GM18505 (cell line): Measurements from ENCODE around the gene ALDH4A1.

ENCODE experiments used
- ATAC-seq: cut with Tn5 transposase; IDR thresholded peaks from one replicate; pipeline ENCODE4 v1.9.1; 2021; ENCODE audit not compliant: unreplicated experiment
- POLR2A ChIP-seq: IDR thresholded peaks from 4 replicates; pipeline ENCODE4 v1.6.1; 2011; ENCODE audit warnings: borderline replicate concordance; ENCODE audit not compliant: insufficient read depth, insufficient read length; ENCODE audit errors: extremely low read depth

The ALDH4A1 gene

DNA sequence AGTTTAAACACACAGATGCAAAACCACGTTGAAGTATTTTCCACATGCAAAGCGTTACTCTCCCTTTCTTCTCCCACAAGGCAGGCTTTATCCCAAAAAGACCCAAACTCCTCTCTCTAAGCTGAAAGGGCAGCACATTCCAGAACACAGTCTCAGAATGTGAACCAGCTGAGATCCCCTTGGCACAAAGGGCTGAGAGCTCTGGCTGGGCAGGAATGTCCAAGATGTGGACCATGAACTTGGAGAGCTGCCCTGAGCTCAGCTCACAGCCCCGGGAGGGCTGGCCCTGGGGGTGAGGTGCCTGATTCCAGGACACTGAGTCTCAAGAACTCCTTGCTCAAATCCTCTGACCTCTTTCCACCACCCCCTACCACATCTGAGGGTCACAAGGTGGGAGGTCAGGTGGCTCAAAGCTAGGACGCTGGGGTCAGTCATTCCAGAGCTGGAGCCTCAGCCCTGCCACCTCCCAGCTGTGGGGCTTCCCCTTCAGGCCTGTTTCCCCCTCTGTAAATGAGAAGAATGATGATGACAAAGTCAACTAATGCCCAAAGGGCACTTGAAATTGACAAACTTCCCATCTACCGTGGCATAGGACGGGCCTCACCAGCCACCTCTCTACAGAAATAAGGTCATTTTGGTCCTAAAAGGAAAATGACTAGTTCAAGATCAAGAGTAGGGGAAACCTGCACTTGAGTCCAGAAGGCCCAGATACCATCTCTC is 11.5 kb downstream of the ALDH4A1 start:
- no peak for TF ChIP-seq POLR2A
- no peak for ATAC-seq

DNA sequence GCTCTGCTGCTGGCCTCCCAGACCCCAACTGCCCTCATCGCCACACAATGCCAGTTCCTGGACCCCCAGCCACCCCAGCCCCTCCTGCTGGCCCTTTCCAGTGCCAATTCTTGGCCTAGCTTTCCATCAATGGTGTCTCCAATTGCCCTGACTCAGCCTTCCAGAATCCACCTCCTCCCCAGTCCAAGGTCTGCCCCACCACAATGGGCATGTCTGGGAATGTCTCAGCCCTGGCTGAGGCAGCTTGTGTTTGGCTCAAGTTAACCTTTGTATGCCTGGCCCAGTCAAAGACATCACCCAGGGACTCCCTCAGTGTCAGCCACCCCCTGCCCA is 16.4 kb downstream of the ALDH4A1 start:
- no peak for ATAC-seq

DNA sequence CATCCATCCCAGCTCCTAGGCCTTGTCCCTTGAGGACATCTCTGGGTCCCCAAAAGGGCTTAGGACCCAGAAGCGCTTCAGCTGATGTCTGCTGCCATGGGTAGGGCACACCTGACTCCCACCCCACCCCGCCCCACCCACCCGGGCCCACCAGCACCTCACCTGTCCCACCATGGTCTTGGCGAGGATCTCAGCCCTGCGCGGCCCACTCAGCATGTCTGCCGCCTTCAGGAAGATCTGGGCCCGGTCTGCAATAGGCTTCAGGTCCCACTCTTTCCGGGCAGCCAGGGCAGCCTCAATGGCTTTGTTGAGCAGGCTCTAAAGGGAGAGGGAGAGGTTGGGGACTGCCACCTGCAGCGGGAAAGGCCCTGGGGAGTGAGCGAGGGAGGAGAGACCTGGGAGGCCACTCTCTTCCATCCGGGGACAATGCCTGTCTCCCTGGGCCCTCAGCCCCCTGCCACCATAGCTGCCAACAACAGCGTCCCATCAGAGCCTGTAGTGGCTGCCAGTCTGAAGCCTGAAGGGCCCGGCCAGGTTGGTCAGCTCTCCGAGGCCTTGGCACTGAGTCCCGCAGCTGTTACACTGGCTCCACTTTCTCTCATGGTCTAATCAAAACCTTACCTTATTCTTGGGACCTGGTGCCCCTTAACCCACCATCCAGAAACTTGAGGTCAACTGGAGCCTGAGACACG is 16.9 kb downstream of the ALDH4A1 start:
- no peak for ATAC-seq
- TF ChIP-seq POLR2A, result no peak

More for the DNA sequence above, 16.4 kb downstream of the ALDH4A1 start:
- no peak for TF ChIP-seq POLR2A

DNA sequence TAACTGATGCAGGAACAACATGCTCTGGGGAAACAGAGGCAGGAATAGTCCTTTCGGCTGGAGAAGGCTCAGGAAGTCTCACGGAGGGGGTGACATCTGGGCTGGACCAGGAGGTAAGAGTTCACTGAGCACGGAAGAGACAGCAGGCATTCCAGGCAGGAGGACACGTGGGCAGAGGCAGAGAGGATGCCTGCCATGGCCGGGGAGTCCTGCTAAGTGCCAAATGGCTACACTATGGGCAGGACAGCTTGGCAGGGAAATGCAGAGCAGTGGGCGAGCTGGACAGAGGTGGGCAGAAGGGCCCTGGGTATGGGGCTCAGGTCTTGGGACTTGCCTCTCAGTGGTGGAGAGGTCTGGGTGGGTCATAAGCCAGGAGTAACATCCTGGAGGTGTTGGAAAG is 17.6 kb downstream of the ALDH4A1 start:
- no peak for ATAC-seq
- no peak for TF ChIP-seq POLR2A

DNA sequence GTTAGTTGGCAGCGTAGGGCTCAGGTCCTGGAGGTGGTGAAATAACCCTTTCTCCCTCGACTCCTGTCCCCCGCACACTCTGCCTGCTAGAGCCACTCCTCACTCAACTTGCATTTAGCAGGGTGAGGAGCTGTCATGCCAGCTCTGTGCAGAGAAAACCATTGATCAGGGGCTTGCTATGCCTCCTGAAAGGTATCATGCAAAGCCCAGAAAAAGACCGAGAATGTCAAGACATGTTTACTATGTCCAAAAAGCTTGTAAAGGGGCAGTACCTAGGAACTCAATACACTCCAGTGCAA is 18.0 kb downstream of the ALDH4A1 start:
- no peak for ATAC-seq
- no peak for TF ChIP-seq POLR2A

DNA sequence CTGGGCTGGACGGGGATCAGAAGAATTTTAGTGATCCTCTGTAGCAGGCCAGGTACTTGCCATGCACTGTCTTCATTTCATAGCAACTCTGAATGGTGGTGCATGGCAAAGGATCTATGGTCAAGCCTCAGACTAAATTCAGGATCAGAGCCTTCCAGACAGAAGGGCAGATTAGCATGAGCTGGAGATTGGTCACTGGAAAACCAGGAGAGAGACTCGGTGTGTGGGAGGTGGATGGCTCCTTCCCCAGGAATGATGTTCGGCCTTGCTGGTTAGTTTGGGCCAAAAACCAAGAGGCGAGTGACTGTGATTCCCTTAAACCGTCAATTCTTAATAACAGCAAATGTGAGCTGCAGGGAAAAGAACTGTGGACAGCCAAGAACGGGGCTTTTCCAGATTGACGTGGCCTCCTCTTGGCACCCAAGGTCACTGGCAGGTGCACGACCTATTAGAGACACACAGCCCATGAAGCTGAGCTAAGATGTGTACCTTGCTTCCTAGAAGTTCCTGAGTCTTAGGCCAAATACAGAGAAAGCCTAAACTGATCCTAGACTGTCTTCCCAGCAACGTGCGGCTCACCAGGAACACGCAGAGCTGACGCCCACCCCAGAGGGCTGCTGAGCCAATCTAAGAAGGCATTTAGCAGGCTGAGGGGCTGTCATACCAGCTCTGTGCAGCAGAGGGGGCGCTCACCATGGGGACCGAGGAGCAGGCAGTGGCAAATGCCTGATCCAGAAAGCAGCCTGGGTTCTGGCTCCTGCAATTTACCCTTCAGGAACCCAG is 18.5 kb downstream of the ALDH4A1 start:
- no peak for TF ChIP-seq POLR2A
- ATAC-seq, result no peak

DNA sequence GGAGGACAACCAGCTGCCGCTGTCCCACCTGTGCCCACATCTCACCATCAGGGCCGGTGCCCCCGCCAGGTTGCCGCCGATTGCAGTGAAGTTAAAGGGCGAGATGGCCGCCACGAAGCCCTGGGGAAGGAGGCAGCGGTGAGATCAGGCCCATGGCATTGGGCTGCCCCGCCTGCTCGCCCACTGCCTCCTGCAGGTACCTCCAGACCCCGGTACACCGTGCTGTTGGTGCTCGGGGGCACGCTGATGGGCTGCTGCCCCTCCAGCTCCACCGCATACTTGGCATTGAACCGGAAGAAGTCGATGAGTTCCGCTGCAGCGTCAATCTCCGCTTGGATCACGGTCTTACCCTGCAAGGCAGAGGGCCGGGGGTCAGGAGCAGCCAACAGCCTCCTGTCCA is 19.3 kb downstream of the ALDH4A1 start:
- no peak for TF ChIP-seq POLR2A
- no peak for ATAC-seq

DNA sequence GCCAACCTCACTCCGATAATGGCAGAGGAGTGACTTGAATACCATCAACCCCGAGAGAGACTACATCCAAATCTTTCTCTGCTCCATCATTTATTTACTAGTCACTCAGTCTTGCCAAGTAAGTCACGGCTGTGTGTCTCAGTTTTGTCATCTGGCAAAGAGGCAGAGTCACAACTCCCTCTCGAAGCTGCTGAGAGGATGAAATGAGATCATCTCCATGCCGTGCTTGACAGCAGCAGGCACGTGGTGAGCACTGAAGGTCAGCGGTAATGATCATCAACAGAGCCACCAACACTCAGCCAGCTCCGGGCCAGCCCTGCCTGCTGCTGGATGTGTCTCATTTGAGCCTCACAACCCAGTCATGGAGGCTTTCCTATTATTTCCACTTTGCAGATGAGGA is 19.9 kb downstream of the ALDH4A1 start:
- TF ChIP-seq POLR2A, result no peak
- no peak for ATAC-seq

DNA sequence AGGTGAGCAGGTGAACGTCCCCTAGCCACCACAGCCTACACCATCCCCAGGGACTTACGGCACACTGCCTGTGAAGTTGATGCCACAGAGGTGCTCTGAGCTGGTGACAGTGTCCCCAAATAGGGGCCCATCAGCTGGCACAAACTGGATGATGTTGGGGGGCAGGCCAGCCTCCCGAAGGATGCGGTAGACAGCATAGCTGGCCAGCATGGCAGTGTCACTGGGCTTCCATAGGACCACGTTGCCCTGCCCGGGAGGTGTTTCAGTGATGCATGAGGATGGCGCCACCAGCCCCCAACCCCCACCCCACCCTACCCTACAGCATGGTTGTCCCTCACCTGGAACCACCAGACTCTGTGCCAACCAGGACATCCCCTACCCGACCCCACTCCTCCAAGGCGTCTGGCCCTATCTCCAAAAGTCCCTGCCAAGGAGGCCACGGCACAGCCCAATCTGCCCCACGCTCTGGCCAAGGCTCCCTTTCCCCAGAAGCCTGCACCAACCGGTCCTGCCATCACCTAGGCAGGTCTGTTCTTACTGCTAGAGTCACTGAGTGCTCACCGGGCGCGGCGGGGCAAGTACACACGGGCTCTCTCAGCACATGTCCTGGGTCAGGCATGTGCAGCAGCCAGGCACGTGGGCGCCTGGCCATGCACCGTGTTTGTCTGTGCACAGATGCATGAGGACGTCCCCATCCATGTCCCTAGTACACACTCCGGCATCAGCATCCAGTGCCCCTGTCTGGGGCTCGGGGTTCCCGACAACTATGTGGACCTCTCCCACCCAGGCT is 20.5 kb downstream of the ALDH4A1 start:
- ATAC-seq, result no peak
- TF ChIP-seq POLR2A, result no peak

DNA sequence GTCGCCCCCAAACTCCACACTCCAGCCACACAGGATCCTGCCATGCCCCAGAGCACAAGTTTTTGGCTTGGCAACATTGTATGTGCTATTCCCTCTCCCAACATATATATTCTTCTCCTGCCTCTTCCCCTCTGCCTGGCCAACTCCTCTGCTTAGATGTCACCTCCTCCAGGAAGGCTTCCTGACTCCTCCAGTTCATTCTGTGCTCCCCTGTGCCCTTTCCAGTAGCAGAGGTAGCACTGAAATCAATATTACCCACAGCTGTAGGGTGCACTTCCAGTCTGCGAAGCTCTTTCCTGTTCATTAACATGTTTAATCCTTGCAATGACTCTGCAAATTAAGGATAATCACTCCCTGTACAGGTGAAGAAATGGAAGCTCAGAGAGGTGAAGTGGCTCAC is 21.2 kb downstream of the ALDH4A1 start:
- ATAC-seq, result no peak

DNA sequence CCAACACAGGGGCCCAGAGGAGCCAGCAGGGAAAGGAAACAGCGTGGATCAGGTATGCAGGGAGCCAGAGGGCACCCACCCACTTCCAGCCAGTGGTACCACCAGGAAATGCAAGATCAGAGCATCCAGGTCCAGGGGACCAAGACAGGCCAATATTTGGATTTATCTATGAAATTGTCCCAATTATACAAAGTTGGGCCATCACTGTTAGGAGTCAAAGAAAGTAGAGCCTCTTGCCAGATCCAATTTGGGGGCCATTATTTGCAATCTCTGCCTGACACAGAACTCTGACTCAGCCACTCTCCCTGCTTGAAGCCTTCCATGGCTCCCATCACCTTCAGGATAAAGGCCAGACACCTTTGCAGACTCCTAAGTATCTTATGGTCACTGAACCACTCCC is 21.8 kb downstream of the ALDH4A1 start:
- no peak for ATAC-seq
- no peak for TF ChIP-seq POLR2A

More for the DNA sequence above, 21.2 kb downstream of the ALDH4A1 start:
- TF ChIP-seq POLR2A, result no peak

DNA sequence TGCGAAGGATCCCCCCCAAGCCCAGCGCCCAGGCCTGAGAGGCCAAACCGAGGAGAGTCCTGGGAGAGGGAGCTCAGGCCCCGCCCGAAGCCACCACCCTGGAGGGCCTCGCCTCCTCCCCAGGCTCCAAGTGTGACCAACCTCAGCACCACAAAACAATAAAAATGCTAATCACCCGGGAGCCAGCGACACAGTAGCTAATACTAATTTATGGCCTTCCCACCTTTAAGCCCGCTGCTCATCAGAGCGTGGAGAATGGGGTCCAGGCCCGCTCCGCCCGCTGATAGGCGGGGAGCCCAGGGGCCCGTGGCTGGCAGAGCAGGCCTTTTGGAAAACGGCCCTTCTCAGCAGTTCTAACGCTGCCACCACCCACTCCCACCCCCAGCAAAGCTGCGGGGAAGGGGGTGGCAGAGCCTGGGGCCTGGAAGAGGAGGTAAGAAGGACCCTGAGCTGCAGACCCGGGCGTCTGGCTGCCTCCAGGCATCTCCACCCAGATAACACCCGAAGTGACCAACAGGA is 22.5 kb downstream of the ALDH4A1 start:
- no peak for TF ChIP-seq POLR2A
- no peak for ATAC-seq

DNA sequence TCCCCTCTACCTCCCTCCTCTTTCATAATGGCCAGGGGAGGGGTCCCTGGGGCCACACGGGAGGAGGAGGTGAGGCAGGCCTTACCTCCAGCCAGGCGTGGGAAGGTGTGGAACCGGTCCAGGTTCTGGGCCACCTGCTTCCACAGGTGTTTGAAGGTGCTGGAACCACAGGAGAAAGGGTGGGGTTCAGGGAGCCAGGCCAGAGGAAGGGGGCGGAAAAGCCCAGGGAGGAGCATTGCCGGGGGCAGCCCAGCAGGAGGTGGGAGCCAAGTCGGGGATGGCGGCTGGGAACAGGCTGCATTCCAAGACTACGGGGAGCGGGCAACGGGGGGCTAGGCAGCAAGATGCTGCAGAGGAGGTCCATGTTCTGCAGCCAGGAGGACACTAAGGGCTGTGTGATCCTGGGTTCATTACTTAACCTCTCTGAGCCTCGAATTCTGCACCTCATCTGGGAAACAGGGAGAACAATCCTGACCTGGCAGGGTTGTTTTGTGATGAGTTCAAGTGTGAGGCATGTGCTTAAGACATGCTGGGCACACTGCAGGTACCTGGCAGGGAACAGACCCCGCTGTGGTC is 23.1 kb downstream of the ALDH4A1 start:
- no peak for TF ChIP-seq POLR2A
- no peak for ATAC-seq

DNA sequence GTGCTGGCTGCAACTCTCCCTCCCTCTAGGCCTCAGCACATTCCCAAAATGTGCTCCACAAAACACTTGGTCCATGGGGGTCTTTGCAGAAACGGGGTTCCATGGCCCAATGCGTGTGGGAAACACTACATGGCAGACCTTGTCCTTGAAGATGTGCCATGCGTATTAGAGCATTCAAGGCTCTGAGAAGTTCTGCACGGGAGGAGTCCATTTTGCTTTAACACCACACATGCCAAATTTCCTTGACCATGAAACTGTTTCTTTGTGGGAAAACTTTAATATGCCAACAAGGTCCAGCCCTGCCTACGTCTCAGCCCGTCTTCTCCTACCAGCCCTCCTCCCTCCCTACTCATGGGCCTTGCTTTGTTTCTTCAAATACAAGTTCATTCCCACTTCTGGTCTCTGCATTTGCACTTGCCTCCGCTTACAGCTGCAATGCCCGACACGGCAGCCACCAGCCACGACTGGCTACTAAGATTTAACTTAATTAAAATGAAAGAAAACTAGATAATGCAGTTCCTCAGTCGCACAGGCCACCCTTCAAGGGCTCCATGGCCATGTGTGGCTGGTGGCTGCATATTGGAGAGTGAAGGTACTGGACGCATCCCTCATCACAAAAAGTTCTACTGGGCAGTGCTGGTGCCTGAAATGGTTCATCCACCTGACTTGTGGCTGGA is 23.7 kb downstream of the ALDH4A1 start:
- ATAC-seq, result no peak
- no peak for TF ChIP-seq POLR2A
